CD4-positive, alpha-beta T cell (primary cell): ENCODE results near the gene NAV2. TPM values are rescaled to one million over a fixed set of nuclear protein-coding genes. Genes with fewer than 3 reads are reported as not detected.

Experiments
- ATAC-seq: fragments of 200-7000 bp; cut with Tn5 transposase; one replicate; pipeline ENCODE4 v1.10.0; 2022; ENCODE audit warnings: mild to moderate bottlenecking; ENCODE audit not compliant: poor library complexity
- CTCF ChIA-PET: fragments of 350-600 bp; sonication (Branson Sonifier 250); formaldehyde crosslinking; loops from one replicate; lab custom pipeline; 2021; ENCODE audit warnings: antibody characterized with exemption, inconsistent platforms; lab: Charles Lee
- POLR2A ChIA-PET: fragments of 350-600 bp; sonication (Branson Sonifier 250); formaldehyde crosslinking; loops from one replicate; lab custom pipeline; 2021; ENCODE audit warnings: antibody characterized with exemption, inconsistent platforms; lab: Charles Lee
- DNase-seq, 14 experiments: peaks; one replicate each; pipeline ENCODE4 v3.0.0-alpha.2; 2013 to 2020; ENCODE audit warnings: mixed read lengths in 2 of 14
- H3K27ac ChIP-seq, 2 donors: one replicate each; pipeline versions ENCODE4 v1.5.1 to v1.7.0; 2013; ENCODE audit warnings: low read length in 2 of 2, low read depth in 1 of 2, mild to moderate bottlenecking in 1 of 2
- H3K27me3 ChIP-seq, 2 experiments: 1 replicate in 1 of 2; 2 replicates in 1 of 2; pipeline versions ENCODE4 v1.6.1 to v1.7.0; 2013; ENCODE audit warnings: low read length in 2 of 2, control low read depth in 1 of 2, mild to moderate bottlenecking in 1 of 2, moderate library complexity in 1 of 2; ENCODE audit not compliant: insufficient read depth in 2 of 2, control insufficient read depth in 1 of 2
- H3K36me3 ChIP-seq: one replicate; pipeline ENCODE4 v1.6.1; 2013; ENCODE audit warnings: low read length, control low read depth; ENCODE audit not compliant: insufficient read depth
- H3K4me1 ChIP-seq: one replicate; pipeline ENCODE4 v1.6.1; 2013; ENCODE audit warnings: low read length, control low read depth; ENCODE audit not compliant: insufficient read depth
- H3K4me3 ChIP-seq: one replicate; pipeline ENCODE4 v1.5.1; 2013; ENCODE audit warnings: mild to moderate bottlenecking, low read length, moderate library complexity
- H3K9me3 ChIP-seq, 2 experiments: 1 replicate in 1 of 2; 2 replicates in 1 of 2; pipeline versions ENCODE4 v1.6.1 to v1.7.0; 2013; ENCODE audit warnings: low read length in 2 of 2, mild to moderate bottlenecking in 2 of 2, control low read depth in 1 of 2, moderate library complexity in 1 of 2; ENCODE audit not compliant: control insufficient read depth in 1 of 2, insufficient read depth in 1 of 2
- H3K27ac Mint-ChIP-seq: one replicate; pipeline ENCODE4 v1.8.0; 2020; ENCODE audit warnings: mixed read lengths
- H3K27me3 Mint-ChIP-seq: one replicate; pipeline ENCODE4 v1.8.0; 2021; ENCODE audit warnings: mixed read lengths
- H3K36me3 Mint-ChIP-seq: one replicate; pipeline ENCODE4 v1.8.0; 2021; ENCODE audit warnings: low read depth, mixed read lengths
- H3K4me1 Mint-ChIP-seq: one replicate; pipeline ENCODE4 v1.8.0; 2021; ENCODE audit warnings: low read depth, mixed read lengths
- H3K4me3 Mint-ChIP-seq: one replicate; pipeline ENCODE4 v1.8.0; 2020; ENCODE audit warnings: mild to moderate bottlenecking, mixed read lengths
- H3K9me3 Mint-ChIP-seq: one replicate; pipeline ENCODE4 v1.8.0; 2020; ENCODE audit warnings: mixed read lengths
- CTCF ChIP-seq: fragments of 200-600 bp; IDR thresholded peaks from one replicate; pipeline ENCODE4 v1.8.0; 2022; ENCODE audit warnings: antibody characterized with exemption, mild to moderate bottlenecking
- intact Hi-C, 2 experiments: fragments of 100-400 bp; cut with DNase I in 1 of 2; cut with micrococcal nuclease in 1 of 2; formaldehyde crosslinking; loops; one replicate each; pipeline versions ENCODE4 v1.15.1 to v1.9.0; 2023 to 2025; cut with DNase I, micrococcal nuclease
- total RNA-seq, 174 experiments: library from RNA in 2 of 174; stranded (reverse) in 2 of 174; gene quantifications; one replicate each; pipeline ENCODE4 v1.2.3 and lab custom pipeline; 2021 to 2026

NAV2 gene
- total RNA-seq, 2 experiments from 2014 or later = 0.55 to 0.64 TPM

- H3K4me1 Mint-ChIP-seq = no peaks in the 10 kb centered on the region
- Histone ChIP-seq H3K36me3 (no peaks in the 10 kb centered on the region), H3K27me3 (no peaks in the 10 kb centered on the region), H3K27ac (no peak overlapping the region), H3K4me3 (no peak overlapping the region), H3K4me1 (no peaks in the 10 kb centered on the region), H3K9me3 (no peaks in the 10 kb centered on the region)
- H3K4me3 Mint-ChIP-seq = no peak overlapping the region
- peaks cover 23% of the 10 kb centered on the region for H3K27me3 Mint-ChIP-seq
- ATAC-seq = no peak
- ChIA-PET CTCF (no interaction called here), POLR2A (no interaction called here)
- no peak overlapping the region for H3K27ac Mint-ChIP-seq
- H3K9me3 Mint-ChIP-seq = no peaks in the 10 kb centered on the region
- DNase-seq = no peak
- H3K36me3 Mint-ChIP-seq = no peaks in the 10 kb centered on the region
- intact Hi-C loops = no loop called here
- no peak for TF ChIP-seq CTCF
Observed at GRCh38 chr11:19703211-19703610, 9.4 kb upstream of the NAV2 start.

GRCh38 chr11:19704213-19704612, 8.4 kb upstream of the NAV2 start:
- H3K27ac Mint-ChIP-seq = no peak overlapping the region
- H3K9me3 ChIP-seq = no peaks in the 10 kb centered on the region
- intact Hi-C loops = no loop called here
- ChIA-PET CTCF (no interaction called here), POLR2A (no interaction called here)
- H3K4me3 ChIP-seq = no peak overlapping the region
- ATAC-seq (no peak), DNase-seq (no peak)
- no peaks in the 10 kb centered on the region for H3K4me1 ChIP-seq
- H3K27me3 Mint-ChIP-seq = peaks cover 20% of the 10 kb centered on the region
- no peaks in the 10 kb centered on the region for H3K4me1 Mint-ChIP-seq
- no peaks in the 10 kb centered on the region for H3K36me3 ChIP-seq
- no peak overlapping the region for H3K4me3 Mint-ChIP-seq
- H3K27me3 ChIP-seq = no peaks in the 10 kb centered on the region
- no peaks in the 10 kb centered on the region for H3K36me3 Mint-ChIP-seq
- H3K27ac ChIP-seq = no peak overlapping the region
- no peaks in the 10 kb centered on the region for H3K9me3 Mint-ChIP-seq
- TF ChIP-seq CTCF = no peak

GRCh38 chr11:19705936-19706335, 6.7 kb upstream of the NAV2 start:
- peaks cover 8% of the 10 kb centered on the region for H3K27me3 Mint-ChIP-seq
- Histone ChIP-seq H3K4me3 (no peak overlapping the region), H3K27ac (no peak overlapping the region), H3K27me3 (no peaks in the 10 kb centered on the region), H3K9me3 (no peaks in the 10 kb centered on the region), H3K4me1 (no peaks in the 10 kb centered on the region), H3K36me3 (no peaks in the 10 kb centered on the region)
- H3K4me3 Mint-ChIP-seq = no peak overlapping the region
- H3K4me1 Mint-ChIP-seq = no peaks in the 10 kb centered on the region
- no peaks in the 10 kb centered on the region for H3K9me3 Mint-ChIP-seq
- intact Hi-C loops = loop anchor here in 1 of 2 experiments (5.0 kb wide), 1 partner anchor 584 kb away; no protein-coding TSS in a partner anchor
- ATAC-seq (no peak), DNase-seq (no peak)
- ChIA-PET CTCF (no interaction called here), POLR2A (no interaction called here)
- no peak overlapping the region for H3K27ac Mint-ChIP-seq
- TF ChIP-seq CTCF = no peak
- no peaks in the 10 kb centered on the region for H3K36me3 Mint-ChIP-seq
